ENCODE measurements around the gene CH25H.
"Not testable (repeated sequence)": the region's sequence is repeated elsewhere in the genome, so short reads cannot be mapped to it uniquely, and the experiment has no call there.

CH25H gene

GRCh38 chr10:89207801-89208551 is 859 bp upstream of the CH25H start:
- TF ChIP-seq EZH2 (IDR thresholded peaks at IDR 0.05), result no peak
- no peak for TF ChIP-seq POLR2AphosphoS5 (IDR thresholded peaks at IDR 0.05; ENCODE audit: borderline replicate concordance, low read depth, low read length)
- TF ChIP-seq FOXP2 (optimal IDR thresholded peaks at IDR 0.05; ENCODE audit: control extremely low read depth, extremely low read length, insufficient read depth), result no peak
- Histone ChIP-seq H3K27ac (no peak overlapping the region), H3K9ac (ENCODE audit: insufficient read length) (no peak overlapping the region), H3K9me3 (ENCODE audit: low read depth, low read length) (no peaks in the 10 kb centered on the region), H3K36me3 (ENCODE audit: insufficient read depth, low read length) (no peaks in the 10 kb centered on the region), H3K4me3 (no peak overlapping the region)
- DNase-seq (ENCODE audit: low read depth, low spot score), result no peak

GRCh38 chr10:89206402-89207180 is 526 bp downstream of the CH25H start:
- DNase-seq (ENCODE audit: low read depth, low spot score), result no peak
- no peak for TF ChIP-seq EZH2 (IDR thresholded peaks at IDR 0.05)
- TF ChIP-seq FOXP2 (optimal IDR thresholded peaks at IDR 0.05; ENCODE audit: control extremely low read depth, extremely low read length, insufficient read depth), result no peak
- no peak for TF ChIP-seq POLR2AphosphoS5 (IDR thresholded peaks at IDR 0.05; ENCODE audit: borderline replicate concordance, low read depth, low read length)
- Histone ChIP-seq H3K27ac (no peak overlapping the region), H3K9me3 (ENCODE audit: low read depth, low read length) (no peaks in the 10 kb centered on the region), H3K36me3 (ENCODE audit: insufficient read depth, low read length) (no peaks in the 10 kb centered on the region), H3K4me3 (no peak overlapping the region), H3K9ac (ENCODE audit: insufficient read length) (no peak overlapping the region)

- no peaks in the 10 kb centered on the region for H3K9me3 ChIP-seq (ENCODE audit: low read depth, low read length)
- no peak for DNase-seq (ENCODE audit: low read depth, low spot score)
- no peak for TF ChIP-seq FOXP2 (optimal IDR thresholded peaks at IDR 0.05; ENCODE audit: control extremely low read depth, extremely low read length, insufficient read depth)
- TF ChIP-seq POLR2AphosphoS5 (IDR thresholded peaks at IDR 0.05; ENCODE audit: borderline replicate concordance, low read depth, low read length), result no peak
- no peak for TF ChIP-seq EZH2 (IDR thresholded peaks at IDR 0.05)
- H3K9ac ChIP-seq (ENCODE audit: insufficient read length), result no peak overlapping the region
- no peak overlapping the region for H3K4me3 ChIP-seq
- H3K27ac ChIP-seq, result no peak overlapping the region
- no peaks in the 10 kb centered on the region for H3K36me3 ChIP-seq (ENCODE audit: insufficient read depth, low read length)
These were observed 2.4 kb downstream of the CH25H start for GRCh38 chr10:89204621-89205185.

DNA sequence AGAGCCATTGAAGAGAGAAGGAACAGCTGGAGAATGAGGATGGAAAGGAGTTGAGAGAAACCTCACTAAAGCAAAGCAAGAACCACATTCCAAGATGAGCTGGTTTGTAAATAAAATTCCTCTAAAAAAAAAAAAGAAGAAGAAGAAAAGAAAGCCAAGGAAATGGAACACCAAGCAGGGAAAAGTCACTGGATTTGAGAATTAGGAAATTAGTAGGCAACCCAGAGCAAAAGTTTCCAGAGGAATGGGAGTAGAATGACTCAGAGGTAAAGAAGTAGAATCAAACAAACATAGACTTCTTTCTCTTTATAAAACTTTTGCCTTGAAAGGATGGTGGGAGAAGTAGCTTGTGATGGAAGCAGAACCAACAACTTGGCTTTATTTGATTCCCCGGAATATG is 3.9 kb downstream of the CH25H start:
- no peak overlapping the region for H3K27ac ChIP-seq
- no peak for DNase-seq (ENCODE audit: low read depth, low spot score)
- H3K9me3 ChIP-seq (ENCODE audit: low read depth, low read length), result no peaks in the 10 kb centered on the region
- no peak for TF ChIP-seq EZH2 (IDR thresholded peaks at IDR 0.05)
- no peak for TF ChIP-seq FOXP2 (optimal IDR thresholded peaks at IDR 0.05; ENCODE audit: control extremely low read depth, extremely low read length, insufficient read depth)
- no peak for TF ChIP-seq POLR2AphosphoS5 (IDR thresholded peaks at IDR 0.05; ENCODE audit: borderline replicate concordance, low read depth, low read length)
- no peak overlapping the region for H3K4me3 ChIP-seq
- no peak overlapping the region for H3K9ac ChIP-seq (ENCODE audit: insufficient read length)
- no peaks in the 10 kb centered on the region for H3K36me3 ChIP-seq (ENCODE audit: insufficient read depth, low read length)

GRCh38 chr10:89202033-89202425 is 5.1 kb downstream of the CH25H start:
- no peak for DNase-seq (ENCODE audit: low read depth, low spot score)
- no peak for TF ChIP-seq FOXP2 (optimal IDR thresholded peaks at IDR 0.05; ENCODE audit: control extremely low read depth, extremely low read length, insufficient read depth)
- no peak for TF ChIP-seq EZH2 (IDR thresholded peaks at IDR 0.05)
- TF ChIP-seq POLR2AphosphoS5 (IDR thresholded peaks at IDR 0.05; ENCODE audit: borderline replicate concordance, low read depth, low read length), result no peak
- H3K9ac ChIP-seq (ENCODE audit: insufficient read length), result no peak overlapping the region
- H3K36me3 ChIP-seq (ENCODE audit: insufficient read depth, low read length), result no peaks in the 10 kb centered on the region
- no peak overlapping the region for H3K27ac ChIP-seq
- H3K9me3 ChIP-seq (ENCODE audit: low read depth, low read length), result no peaks in the 10 kb centered on the region
- H3K4me3 ChIP-seq, result no peak overlapping the region

GRCh38 chr10:89201345-89202032 is 5.6 kb downstream of the CH25H start:
- Histone ChIP-seq H3K4me3 (no peak overlapping the region), H3K9ac (ENCODE audit: insufficient read length) (no peak overlapping the region), H3K36me3 (ENCODE audit: insufficient read depth, low read length) (no peaks in the 10 kb centered on the region), H3K9me3 (ENCODE audit: low read depth, low read length) (no peaks in the 10 kb centered on the region), H3K27ac (no peak overlapping the region)
- TF ChIP-seq POLR2AphosphoS5 (IDR thresholded peaks at IDR 0.05; ENCODE audit: borderline replicate concordance, low read depth, low read length), result no peak
- TF ChIP-seq EZH2 (IDR thresholded peaks at IDR 0.05), result no peak
- no peak for TF ChIP-seq FOXP2 (optimal IDR thresholded peaks at IDR 0.05; ENCODE audit: control extremely low read depth, extremely low read length, insufficient read depth)
- DNase-seq (ENCODE audit: low read depth, low spot score), result no peak

- H3K27ac ChIP-seq, result no peak overlapping the region
- no peaks in the 10 kb centered on the region for H3K36me3 ChIP-seq (ENCODE audit: insufficient read depth, low read length)
- no peak for DNase-seq (ENCODE audit: low read depth, low spot score)
- H3K4me3 ChIP-seq, result no peak overlapping the region
- TF ChIP-seq EZH2 (IDR thresholded peaks at IDR 0.05), result no peak
- no peak for TF ChIP-seq POLR2AphosphoS5 (IDR thresholded peaks at IDR 0.05; ENCODE audit: borderline replicate concordance, low read depth, low read length)
- TF ChIP-seq FOXP2 (optimal IDR thresholded peaks at IDR 0.05; ENCODE audit: control extremely low read depth, extremely low read length, insufficient read depth), result no peak
- no peaks in the 10 kb centered on the region for H3K9me3 ChIP-seq (ENCODE audit: low read depth, low read length)
- no peak overlapping the region for H3K9ac ChIP-seq (ENCODE audit: insufficient read length)
These were observed 9.6 kb downstream of the CH25H start for GRCh38 chr10:89197473-89197872.

DNA sequence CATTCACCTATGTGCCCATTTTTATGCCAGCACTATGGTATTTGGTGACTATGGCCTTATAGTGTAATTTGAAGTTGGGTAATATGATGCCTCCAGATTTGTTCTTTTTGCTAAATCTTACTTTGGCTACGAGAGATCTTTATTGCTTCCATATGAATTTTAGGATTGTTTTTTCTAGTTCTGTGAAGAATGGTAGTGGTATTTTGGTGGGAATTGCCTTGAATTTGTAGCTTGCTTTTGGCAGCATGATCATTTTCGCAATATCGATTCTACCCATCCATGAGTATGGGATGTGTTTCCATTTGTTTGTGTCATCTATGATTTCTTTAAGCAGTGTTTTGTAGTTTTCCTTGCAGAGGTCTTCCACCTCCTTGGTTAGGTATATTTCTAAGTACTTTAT is 15.8 kb downstream of the CH25H start:
- not testable (repeated sequence) for H3K4me3 ChIP-seq; H3K27ac ChIP-seq; H3K36me3 ChIP-seq (ENCODE audit: insufficient read depth, low read length)

More for the DNA sequence above, 15.8 kb downstream of the CH25H start:
- DNase-seq (ENCODE audit: low read depth, low spot score); H3K9me3 ChIP-seq (ENCODE audit: low read depth, low read length); H3K9ac ChIP-seq (ENCODE audit: insufficient read length): not testable (repeated sequence)
